K562 (cell line): ENCODE measurements around the gene TREH. TPM values are rescaled to one million over a fixed set of nuclear protein-coding genes. Genes with fewer than 3 reads are reported as not detected.

ENCODE experiments used
- BHLHE40 ChIP-seq: IDR thresholded peaks from 2 replicates; pipeline ENCODE4 v1.6.1; 2011; ENCODE audit warnings: low read length, improper control_type of control experiment
- CBX8 ChIP-seq: fragments of 200-600 bp; sonication (generic); IDR thresholded peaks from 2 replicates; pipeline ENCODE4 v1.6.1; 2012; ENCODE audit warnings: borderline replicate concordance, mixed run types, low read depth, mild to moderate bottlenecking, moderate library complexity, mixed read lengths, low read length, control low read depth, inconsistent platforms; ENCODE audit not compliant: poor library complexity, severe bottlenecking; ENCODE audit errors: extremely low read depth
- NBN ChIP-seq: fragments of 450-650 bp; IDR thresholded peaks from 2 replicates; pipeline ENCODE4 v1.6.1; 2016; ENCODE audit warnings: low read depth, mild to moderate bottlenecking
- NFATC3 ChIP-seq: fragments of 450-650 bp; IDR thresholded peaks from 2 replicates; pipeline ENCODE4 v1.6.1; 2017; ENCODE audit warnings: mild to moderate bottlenecking
- NFIX ChIP-seq: fragments of 250-450 bp; sonication (Bioruptor Pico); IDR thresholded peaks from 2 replicates; pipeline ENCODE4 v1.4.0; 2020; ENCODE audit warnings: low read depth, mild to moderate bottlenecking, moderate library complexity
- RCOR1 ChIP-seq, 2 experiments: IDR thresholded peaks; 2 replicates each; pipeline ENCODE4 v1.6.1; 2012; ENCODE audit warnings: low read depth in 2 of 2, low read length in 2 of 2, borderline replicate concordance in 1 of 2, improper control_type of control experiment in 1 of 2
- SAFB ChIP-seq: fragments of 200-400 bp; formaldehyde crosslinking; IDR thresholded peaks from 2 replicates; pipeline ENCODE4 v1.6.1; 2017; ENCODE audit warnings: low read depth, low read length, borderline replicate concordance
- SETDB1 ChIP-seq: IDR thresholded peaks from one replicate; pipeline ENCODE4 v1.6.1; 2012; ENCODE audit warnings: low read length, control low read depth, inconsistent platforms
- TGIF2 ChIP-seq: sonication (generic); formaldehyde crosslinking; IDR thresholded peaks from 2 replicates; pipeline ENCODE4 v1.8.1; 2022; ENCODE audit warnings: mild to moderate bottlenecking, missing genetic modification reagents, moderate library complexity
- ZFP30 ChIP-seq: fragments of 250-450 bp; sonication (Bioruptor Pico); IDR thresholded peaks from 2 replicates; pipeline ENCODE4 v1.8.0; 2022; ENCODE audit warnings: moderate library complexity, mild to moderate bottlenecking, inconsistent platforms, borderline replicate concordance
- polyA plus RNA-seq, 8 experiments: library from polyadenylated mRNA; depleted of rRNA in 4 of 8; stranded (reverse) in 5 of 8; unstranded in 3 of 8; fragments of >200 nt; fragmentation: Nextera tagmentation in 2 of 8; fragmentation: Illumina TruSeq in 1 of 8; extraction: Ambion mirVana in 2 of 8; extraction: Trizol in 1 of 8; gene quantifications; 2 replicates each; pipeline versions ENCODE4 v1.2.1 to v1.2.3, GENCODE V29; 2011 to 2014; ENCODE audit warnings: inconsistent platforms in 1 of 8, missing spikeins in 1 of 8
- total RNA-seq, 7 experiments: library from RNA; depleted of rRNA in 6 of 7; stranded (reverse); fragments of >200 nt in 6 of 7; fragmentation: Illumina TruSeq in 2 of 7; extraction: Trizol in 2 of 7; gene quantifications; 2 replicates each; pipeline versions ENCODE4 v1.2.1 to v1.2.3, GENCODE V29; 2011 to 2021; ENCODE audit warnings: low replicate concordance in 1 of 7
- TF ChIP-seq, protein P1 (sequence below): fragments of 250-450 bp; sonication (Bioruptor Pico); IDR thresholded peaks from 2 replicates; pipeline ENCODE4 v1.4.0; 2020; ENCODE audit warnings: mild to moderate bottlenecking, moderate library complexity
- TF ChIP-seq, protein P2 (sequence below), 2 experiments: IDR thresholded peaks; 2 replicates each; pipeline ENCODE4 v1.6.1; 2011; ENCODE audit warnings: borderline replicate concordance in 1 of 2, control low read depth in 1 of 2, low read depth in 1 of 2, low read length in 1 of 2, mild to moderate bottlenecking in 1 of 2, mixed read lengths in 1 of 2, moderate library complexity in 1 of 2; ENCODE audit not compliant: insufficient read depth in 1 of 2, insufficient read length in 1 of 2, poor library complexity in 1 of 2, severe bottlenecking in 1 of 2; ENCODE audit errors: extremely low read depth in 1 of 2
- TF ChIP-seq, protein P3 (sequence below): fragments of 250-450 bp; sonication (Bioruptor Pico); IDR thresholded peaks from 2 replicates; pipeline ENCODE4 v1.8.0; 2022; ENCODE audit warnings: inconsistent platforms, mild to moderate bottlenecking, moderate library complexity, borderline replicate concordance
- TF ChIP-seq, protein P4 (sequence below): sonication (generic); formaldehyde crosslinking; IDR thresholded peaks from 2 replicates; pipeline ENCODE4 v1.8.1; 2023; ENCODE audit warnings: mild to moderate bottlenecking, missing genetic modification reagents
- TF ChIP-seq, protein P5 (sequence below): fragments of 450-650 bp; IDR thresholded peaks from 2 replicates; pipeline ENCODE4 v1.7.1; 2018; ENCODE audit warnings: mild to moderate bottlenecking, low read depth; ENCODE audit not compliant: partially characterized antibody

Gene TREH
- total and polyA plus RNA-seq, 9 of the 15 experiments (the other 6 are each of a cell fraction or from before 2014, with no cell fraction given), result 0.09 to 0.20 (median 0.11) TPM; not detected in 6

DNA sequence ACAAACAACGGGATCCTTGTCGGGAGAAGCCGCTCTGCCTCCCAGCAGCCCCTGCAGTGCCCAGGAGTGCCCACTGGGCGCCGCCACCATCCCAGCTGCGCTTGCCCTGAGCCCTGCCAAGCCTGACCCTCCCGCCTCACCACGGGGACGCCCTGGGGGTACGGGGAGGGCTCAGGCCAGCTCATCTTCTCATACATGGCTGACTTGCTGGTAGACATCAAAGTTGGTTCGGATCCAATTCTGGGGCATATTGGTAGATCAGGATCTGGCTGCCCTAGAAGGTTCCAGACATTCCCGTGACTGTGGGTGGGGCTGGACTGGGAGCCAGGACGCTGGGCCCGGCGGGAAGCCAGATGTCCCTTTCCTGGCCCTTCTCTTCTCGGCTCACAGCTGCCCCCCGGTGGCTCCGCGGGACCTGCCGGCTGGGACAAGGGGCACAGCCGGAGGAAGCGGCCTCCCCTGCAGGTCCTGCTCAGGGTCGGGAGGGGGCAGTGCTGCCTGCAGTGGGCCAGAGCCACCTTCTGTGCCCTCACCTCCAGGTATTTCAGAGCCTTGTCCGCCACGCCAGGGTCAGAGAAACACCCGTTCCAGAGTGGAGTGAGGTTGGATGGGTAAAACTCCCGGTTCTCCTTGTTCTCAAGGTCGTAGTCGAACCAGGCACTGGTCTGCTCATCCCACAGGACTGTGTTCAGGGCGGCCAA is 10.6 kb upstream of the TREH start (continued):
- TF ChIP-seq, protein P1, sequence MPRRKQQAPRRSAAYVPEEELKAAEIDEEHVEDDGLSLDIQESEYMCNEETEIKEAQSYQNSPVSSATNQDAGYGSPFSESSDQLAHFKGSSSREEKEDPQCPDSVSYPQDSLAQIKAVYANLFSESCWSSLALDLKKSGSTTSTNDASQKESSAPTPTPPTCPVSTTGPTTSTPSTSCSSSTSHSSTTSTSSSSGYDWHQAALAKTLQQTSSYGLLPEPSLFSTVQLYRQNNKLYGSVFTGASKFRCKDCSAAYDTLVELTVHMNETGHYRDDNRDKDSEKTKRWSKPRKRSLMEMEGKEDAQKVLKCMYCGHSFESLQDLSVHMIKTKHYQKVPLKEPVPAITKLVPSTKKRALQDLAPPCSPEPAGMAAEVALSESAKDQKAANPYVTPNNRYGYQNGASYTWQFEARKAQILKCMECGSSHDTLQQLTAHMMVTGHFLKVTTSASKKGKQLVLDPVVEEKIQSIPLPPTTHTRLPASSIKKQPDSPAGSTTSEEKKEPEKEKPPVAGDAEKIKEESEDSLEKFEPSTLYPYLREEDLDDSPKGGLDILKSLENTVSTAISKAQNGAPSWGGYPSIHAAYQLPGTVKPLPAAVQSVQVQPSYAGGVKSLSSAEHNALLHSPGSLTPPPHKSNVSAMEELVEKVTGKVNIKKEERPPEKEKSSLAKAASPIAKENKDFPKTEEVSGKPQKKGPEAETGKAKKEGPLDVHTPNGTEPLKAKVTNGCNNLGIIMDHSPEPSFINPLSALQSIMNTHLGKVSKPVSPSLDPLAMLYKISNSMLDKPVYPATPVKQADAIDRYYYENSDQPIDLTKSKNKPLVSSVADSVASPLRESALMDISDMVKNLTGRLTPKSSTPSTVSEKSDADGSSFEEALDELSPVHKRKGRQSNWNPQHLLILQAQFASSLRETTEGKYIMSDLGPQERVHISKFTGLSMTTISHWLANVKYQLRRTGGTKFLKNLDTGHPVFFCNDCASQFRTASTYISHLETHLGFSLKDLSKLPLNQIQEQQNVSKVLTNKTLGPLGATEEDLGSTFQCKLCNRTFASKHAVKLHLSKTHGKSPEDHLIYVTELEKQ (CRISPR knock-in tag), result no peak
- no peak for TF ChIP-seq NFATC3
- TF ChIP-seq, protein P2, sequence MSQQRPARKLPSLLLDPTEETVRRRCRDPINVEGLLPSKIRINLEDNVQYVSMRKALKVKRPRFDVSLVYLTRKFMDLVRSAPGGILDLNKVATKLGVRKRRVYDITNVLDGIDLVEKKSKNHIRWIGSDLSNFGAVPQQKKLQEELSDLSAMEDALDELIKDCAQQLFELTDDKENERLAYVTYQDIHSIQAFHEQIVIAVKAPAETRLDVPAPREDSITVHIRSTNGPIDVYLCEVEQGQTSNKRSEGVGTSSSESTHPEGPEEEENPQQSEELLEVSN (IDR thresholded peaks at IDR 0.05; ENCODE audit: borderline replicate concordance in 1 of 2, extremely low read depth in 1 of 2, insufficient read depth in 1 of 2, insufficient read length in 1 of 2, low read depth in 1 of 2, low read length in 1 of 2, poor library complexity in 1 of 2, severe bottlenecking in 1 of 2), result no peak
- peak in 1 of 2 experiments; percentile 47; a peak in 1 of 4 replicates for TF ChIP-seq RCOR1 (IDR thresholded peaks at IDR 0.05; ENCODE audit: borderline replicate concordance in 1 of 2, low read depth in 2 of 2, low read length in 2 of 2)
- no peak for TF ChIP-seq SETDB1
- no peak for TF ChIP-seq ZFP30
- TF ChIP-seq, protein P3, sequence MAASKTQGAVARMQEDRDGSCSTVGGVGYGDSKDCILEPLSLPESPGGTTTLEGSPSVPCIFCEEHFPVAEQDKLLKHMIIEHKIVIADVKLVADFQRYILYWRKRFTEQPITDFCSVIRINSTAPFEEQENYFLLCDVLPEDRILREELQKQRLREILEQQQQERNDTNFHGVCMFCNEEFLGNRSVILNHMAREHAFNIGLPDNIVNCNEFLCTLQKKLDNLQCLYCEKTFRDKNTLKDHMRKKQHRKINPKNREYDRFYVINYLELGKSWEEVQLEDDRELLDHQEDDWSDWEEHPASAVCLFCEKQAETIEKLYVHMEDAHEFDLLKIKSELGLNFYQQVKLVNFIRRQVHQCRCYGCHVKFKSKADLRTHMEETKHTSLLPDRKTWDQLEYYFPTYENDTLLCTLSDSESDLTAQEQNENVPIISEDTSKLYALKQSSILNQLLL (CRISPR knock-in tag), result no peak
- TF ChIP-seq NBN, result no peak
- no peak for TF ChIP-seq TGIF2 (CRISPR knock-in tag)
- TF ChIP-seq SAFB, result no peak
- no peak for TF ChIP-seq NFIX (CRISPR knock-in tag)
- peak; percentile 27; the same call in 1 of the 2 replicates for TF ChIP-seq BHLHE40
- TF ChIP-seq, protein P4, sequence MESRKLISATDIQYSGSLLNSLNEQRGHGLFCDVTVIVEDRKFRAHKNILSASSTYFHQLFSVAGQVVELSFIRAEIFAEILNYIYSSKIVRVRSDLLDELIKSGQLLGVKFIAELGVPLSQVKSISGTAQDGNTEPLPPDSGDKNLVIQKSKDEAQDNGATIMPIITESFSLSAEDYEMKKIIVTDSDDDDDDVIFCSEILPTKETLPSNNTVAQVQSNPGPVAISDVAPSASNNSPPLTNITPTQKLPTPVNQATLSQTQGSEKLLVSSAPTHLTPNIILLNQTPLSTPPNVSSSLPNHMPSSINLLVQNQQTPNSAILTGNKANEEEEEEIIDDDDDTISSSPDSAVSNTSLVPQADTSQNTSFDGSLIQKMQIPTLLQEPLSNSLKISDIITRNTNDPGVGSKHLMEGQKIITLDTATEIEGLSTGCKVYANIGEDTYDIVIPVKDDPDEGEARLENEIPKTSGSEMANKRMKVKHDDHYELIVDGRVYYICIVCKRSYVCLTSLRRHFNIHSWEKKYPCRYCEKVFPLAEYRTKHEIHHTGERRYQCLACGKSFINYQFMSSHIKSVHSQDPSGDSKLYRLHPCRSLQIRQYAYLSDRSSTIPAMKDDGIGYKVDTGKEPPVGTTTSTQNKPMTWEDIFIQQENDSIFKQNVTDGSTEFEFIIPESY (CRISPR knock-in tag), result peak; percentile 93
- TF ChIP-seq CBX8, result no peak
- TF ChIP-seq, protein P5, sequence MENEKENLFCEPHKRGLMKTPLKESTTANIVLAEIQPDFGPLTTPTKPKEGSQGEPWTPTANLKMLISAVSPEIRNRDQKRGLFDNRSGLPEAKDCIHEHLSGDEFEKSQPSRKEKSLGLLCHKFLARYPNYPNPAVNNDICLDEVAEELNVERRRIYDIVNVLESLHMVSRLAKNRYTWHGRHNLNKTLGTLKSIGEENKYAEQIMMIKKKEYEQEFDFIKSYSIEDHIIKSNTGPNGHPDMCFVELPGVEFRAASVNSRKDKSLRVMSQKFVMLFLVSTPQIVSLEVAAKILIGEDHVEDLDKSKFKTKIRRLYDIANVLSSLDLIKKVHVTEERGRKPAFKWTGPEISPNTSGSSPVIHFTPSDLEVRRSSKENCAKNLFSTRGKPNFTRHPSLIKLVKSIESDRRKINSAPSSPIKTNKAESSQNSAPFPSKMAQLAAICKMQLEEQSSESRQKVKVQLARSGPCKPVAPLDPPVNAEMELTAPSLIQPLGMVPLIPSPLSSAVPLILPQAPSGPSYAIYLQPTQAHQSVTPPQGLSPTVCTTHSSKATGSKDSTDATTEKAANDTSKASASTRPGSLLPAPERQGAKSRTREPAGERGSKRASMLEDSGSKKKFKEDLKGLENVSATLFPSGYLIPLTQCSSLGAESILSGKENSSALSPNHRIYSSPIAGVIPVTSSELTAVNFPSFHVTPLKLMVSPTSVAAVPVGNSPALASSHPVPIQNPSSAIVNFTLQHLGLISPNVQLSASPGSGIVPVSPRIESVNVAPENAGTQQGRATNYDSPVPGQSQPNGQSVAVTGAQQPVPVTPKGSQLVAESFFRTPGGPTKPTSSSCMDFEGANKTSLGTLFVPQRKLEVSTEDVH, result no peak
